HCT116 (cell line): Measurements from ENCODE around the gene DNAJC16. TPM values are rescaled to one million over a fixed set of nuclear protein-coding genes. Genes with fewer than 3 reads are reported as not detected.

ENCODE experiments used
- ATAC-seq: fragments of 200-7000 bp; cut with Tn5 transposase; 2 replicates; pipeline ENCODE4 v1.9.1; 2020; ENCODE audit warnings: mild to moderate bottlenecking, moderate library complexity
- BruUV-seq: library from RNA; stranded (reverse); fragments of 400-500 nt; replicated peaks from 2 replicates; lab custom pipeline; 2021; lab: Mats Ljungman, UMichigan
- CTCF ChIA-PET: fragments of 300-600 bp; sonication (Branson Sonifier 250); formaldehyde crosslinking; loops from one replicate; lab custom pipeline; 2021; ENCODE audit warnings: antibody characterized with exemption; lab: Charles Lee
- POLR2A ChIA-PET: fragments of 300-600, 350-600 bp; sonication (Branson Sonifier 250); formaldehyde crosslinking; loops from one replicate; lab custom pipeline; 2021; ENCODE audit warnings: antibody characterized with exemption; lab: Charles Lee
- RAD21 ChIA-PET, 2 experiments: fragments of 300-600 bp; sonication (Branson Sonifier 250); formaldehyde crosslinking; loops; one replicate each; lab custom pipeline; 2023; ENCODE audit warnings: low total read pairs in 2 of 2; ENCODE audit not compliant: uncharacterized antibody in 2 of 2, unreplicated experiment in 2 of 2, low non-redundant PET in 1 of 2; lab: Charles Lee
- DNase-seq: peaks from one replicate; pipeline ENCODE4 v3.0.0-alpha.2; 2010; ENCODE audit warnings: low read depth, low spot score
- H2AFZ ChIP-seq: fragments of 200-600 bp; shearing (Covaris generic), sonication (generic); 2 replicates; pipeline ENCODE4 v1.6.1; 2017; ENCODE audit warnings: low read depth, mixed run types, mixed read lengths, antibody characterized with exemption, low read length; ENCODE audit not compliant: poor library complexity, severe bottlenecking
- H3K27ac ChIP-seq: 2 replicates; pipeline ENCODE4 v1.5.1; 2012; ENCODE audit warnings: low read depth, low read length
- H3K27me3 ChIP-seq: fragments of 200-600 bp; sonication (generic); 2 replicates; pipeline ENCODE4 v1.6.1; 2016; ENCODE audit warnings: mixed run types, low read length, mixed read lengths; ENCODE audit not compliant: insufficient read depth
- H3K36me3 ChIP-seq, 2 experiments: fragments of 200-500 bp in 1 of 2; fragments of 200-600 bp in 1 of 2; sonication (Bioruptor generic) in 1 of 2; sonication (generic) in 1 of 2; 2 replicates each; pipeline versions ENCODE4 v1.5.1 to v1.6.1; 2014 to 2016; ENCODE audit warnings: low read length in 2 of 2, inconsistent platforms in 1 of 2, mixed read lengths in 1 of 2, mixed run types in 1 of 2; ENCODE audit not compliant: insufficient read depth in 2 of 2, control insufficient read depth in 1 of 2
- H3K4me1 ChIP-seq, 2 experiments: fragments of 200-600 bp in 1 of 2; sonication (generic) in 1 of 2; 2 replicates each; pipeline versions ENCODE4 v1.5.1 to v1.6.1; 2012 to 2017; ENCODE audit warnings: low read length in 2 of 2, inconsistent platforms in 1 of 2, mild to moderate bottlenecking in 1 of 2, mixed read lengths in 1 of 2, mixed run types in 1 of 2, moderate library complexity in 1 of 2; ENCODE audit not compliant: insufficient read depth in 2 of 2, control insufficient read depth in 1 of 2
- H3K4me2 ChIP-seq: fragments of 200-600 bp; sonication (generic); 2 replicates; pipeline ENCODE4 v1.6.1; 2017; ENCODE audit warnings: mixed run types, low read length, mixed read lengths
- H3K4me3 ChIP-seq, 2 experiments: fragments of 200-600 bp in 1 of 2; sonication (generic) in 1 of 2; replicated peaks in 1 of 2; 2 replicates each; pipeline ENCODE4 v1.5.1; 2011 to 2016; ENCODE audit warnings: low read length in 2 of 2, control low read depth in 1 of 2, low read depth in 1 of 2, mild to moderate bottlenecking in 1 of 2, mixed read lengths in 1 of 2, mixed run types in 1 of 2
- H3K79me2 ChIP-seq: fragments of 200-600 bp; sonication (generic); 2 replicates; pipeline ENCODE4 v1.6.1; 2017; ENCODE audit warnings: mild to moderate bottlenecking, mixed run types, low read length, moderate library complexity, mixed read lengths; ENCODE audit not compliant: insufficient read depth
- H3K9ac ChIP-seq: fragments of 200-600 bp; sonication (generic); 2 replicates; pipeline ENCODE4 v1.6.1; 2016; ENCODE audit warnings: low read length, mixed read lengths
- H3K9me2 ChIP-seq: fragments of 200-600 bp; sonication (generic), shearing (Covaris generic); 2 replicates; pipeline ENCODE4 v1.6.1; 2017; ENCODE audit warnings: mixed run types, mild to moderate bottlenecking, moderate library complexity; ENCODE audit not compliant: insufficient read depth
- H3K9me3 ChIP-seq, 2 experiments: fragments of 200-500 bp in 1 of 2; fragments of 200-600 bp in 1 of 2; sonication (Bioruptor generic) in 1 of 2; sonication (generic) in 1 of 2; 2 replicates each; pipeline ENCODE4 v1.6.1; 2014 to 2017; ENCODE audit warnings: low read length in 2 of 2, mixed read lengths in 2 of 2, inconsistent platforms in 1 of 2, low read depth in 1 of 2, mild to moderate bottlenecking in 1 of 2, mixed run types in 1 of 2, moderate library complexity in 1 of 2; ENCODE audit not compliant: control insufficient read depth in 1 of 2, insufficient read depth in 1 of 2
- H4K20me1 ChIP-seq: fragments of 200-600 bp; sonication (generic), shearing (Covaris generic); 2 replicates; pipeline ENCODE4 v1.6.1; 2017; ENCODE audit warnings: mixed run types, mild to moderate bottlenecking, moderate library complexity; ENCODE audit not compliant: insufficient read depth
- CBX3 ChIP-seq: IDR thresholded peaks from 2 replicates; pipeline ENCODE4 v1.6.1; 2012; ENCODE audit warnings: low read depth
- CEBPB ChIP-seq: IDR thresholded peaks from 2 replicates; pipeline ENCODE4 v1.6.1; 2012; ENCODE audit warnings: low read depth
- EGR1 ChIP-seq: IDR thresholded peaks from 2 replicates; pipeline ENCODE4 v1.6.1; 2012; ENCODE audit warnings: low read depth
- EZH2 ChIP-seq: fragments of 200-600 bp; sonication (generic); IDR thresholded peaks from 2 replicates; pipeline ENCODE4 v1.6.1; 2017; ENCODE audit warnings: antibody characterized with exemption, mixed run types
- FOSL1 ChIP-seq: IDR thresholded peaks from 2 replicates; pipeline ENCODE4 v1.6.1; 2012; ENCODE audit warnings: low read depth
- JUND ChIP-seq: IDR thresholded peaks from 2 replicates; pipeline ENCODE4 v1.6.1; 2012
- MAX ChIP-seq: IDR thresholded peaks from 2 replicates; pipeline ENCODE4 v1.6.1; 2012
- POLR2AphosphoS5 ChIP-seq: IDR thresholded peaks from 2 replicates; pipeline ENCODE4 v1.6.1; 2011; ENCODE audit warnings: mild to moderate bottlenecking, low read depth, low read length, moderate library complexity
- RAD21 ChIP-seq: IDR thresholded peaks from 2 replicates; pipeline ENCODE4 v1.6.1; 2012; ENCODE audit warnings: low read depth, mild to moderate bottlenecking
- REST ChIP-seq: IDR thresholded peaks from 2 replicates; pipeline ENCODE4 v1.6.1; 2012; ENCODE audit warnings: low read depth
- SRF ChIP-seq: IDR thresholded peaks from 2 replicates; pipeline ENCODE4 v1.6.1; 2012; ENCODE audit warnings: low read depth
- TCF7L2 ChIP-seq: IDR thresholded peaks from 2 replicates; pipeline ENCODE4 v1.7.0; 2011; ENCODE audit warnings: borderline replicate concordance, inconsistent platforms; ENCODE audit not compliant: insufficient read depth, insufficient read length; ENCODE audit errors: extremely low read depth
- YY1 ChIP-seq: IDR thresholded peaks from 2 replicates; pipeline ENCODE4 v1.6.1; 2011; ENCODE audit warnings: low read length, low read depth, moderate library complexity, mild to moderate bottlenecking; ENCODE audit not compliant: insufficient replicate concordance; ENCODE audit errors: extremely low read depth
- ZFX ChIP-seq: fragments of 450-650 bp; IDR thresholded peaks from 2 replicates; pipeline ENCODE4 v1.6.1; 2017
- intact Hi-C: fragments of 100-400 bp; cut with micrococcal nuclease; formaldehyde crosslinking; loops from 2 replicates; pipeline ENCODE4 v1.10.0; 2022
- total RNA-seq: library from RNA; stranded (reverse); gene quantifications from one replicate; pipeline ENCODE4 v1.2.1, GENCODE V29; 2021; ENCODE audit not compliant: unreplicated experiment
- TF ChIP-seq, protein P1 (sequence below): IDR thresholded peaks from 2 replicates; pipeline ENCODE4 v1.6.1; 2011; ENCODE audit warnings: mild to moderate bottlenecking, low read length, moderate library complexity; ENCODE audit not compliant: insufficient replicate concordance; ENCODE audit errors: extremely low read depth
- TF ChIP-seq, protein P2 (sequence below): IDR thresholded peaks from 2 replicates; pipeline ENCODE4 v1.6.1; 2012

Gene DNAJC16
- total RNA-seq, 1 experiment from 2014 or later = 20.6 TPM

GRCh38 chr1:15515022-15515663, 11.5 kb upstream of the DNAJC16 start:
- no peak overlapping the region for H3K27ac ChIP-seq

More at GRCh38 chr1:15515022-15515663, 11.5 kb upstream of the DNAJC16 start:
- Histone ChIP-seq H3K9me2 (no peaks in the 10 kb centered on the region), H3K36me3 (peaks cover 2 to 5% of the 10 kb centered on the region in 2 experiments; a peak in 1 of 4 replicates), H4K20me1 (no peaks in the 10 kb centered on the region), H3K9ac (no peak overlapping the region), H3K4me3 (no peak overlapping the region), H3K4me2 (no peak overlapping the region), H3K27me3 (no peaks in the 10 kb centered on the region), H3K4me1 (no peaks in the 10 kb centered on the region), H3K79me2 (no peaks in the 10 kb centered on the region), H2AFZ (no peak overlapping the region), H3K9me3 (no peaks in the 10 kb centered on the region)
- ATAC-seq (no peak), DNase-seq (no peak)
- ChIA-PET RAD21 (no interaction called here), CTCF (no interaction called here), POLR2A (no interaction called here)
- intact Hi-C loops = no loop called here
- BruUV-seq = no TSS peak
- TF ChIP-seq ZFX (no peak), EZH2 (no peak), MAX (no peak), YY1 (no peak), FOSL1 (no peak), TCF7L2 (no peak), CBX3 (no peak), JUND (no peak), REST (no peak), EGR1 (no peak), RAD21 (no peak), SRF (no peak), POLR2AphosphoS5 (no peak), CEBPB (no peak)
- TF ChIP-seq, protein P1, sequence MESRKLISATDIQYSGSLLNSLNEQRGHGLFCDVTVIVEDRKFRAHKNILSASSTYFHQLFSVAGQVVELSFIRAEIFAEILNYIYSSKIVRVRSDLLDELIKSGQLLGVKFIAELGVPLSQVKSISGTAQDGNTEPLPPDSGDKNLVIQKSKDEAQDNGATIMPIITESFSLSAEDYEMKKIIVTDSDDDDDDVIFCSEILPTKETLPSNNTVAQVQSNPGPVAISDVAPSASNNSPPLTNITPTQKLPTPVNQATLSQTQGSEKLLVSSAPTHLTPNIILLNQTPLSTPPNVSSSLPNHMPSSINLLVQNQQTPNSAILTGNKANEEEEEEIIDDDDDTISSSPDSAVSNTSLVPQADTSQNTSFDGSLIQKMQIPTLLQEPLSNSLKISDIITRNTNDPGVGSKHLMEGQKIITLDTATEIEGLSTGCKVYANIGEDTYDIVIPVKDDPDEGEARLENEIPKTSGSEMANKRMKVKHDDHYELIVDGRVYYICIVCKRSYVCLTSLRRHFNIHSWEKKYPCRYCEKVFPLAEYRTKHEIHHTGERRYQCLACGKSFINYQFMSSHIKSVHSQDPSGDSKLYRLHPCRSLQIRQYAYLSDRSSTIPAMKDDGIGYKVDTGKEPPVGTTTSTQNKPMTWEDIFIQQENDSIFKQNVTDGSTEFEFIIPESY = no peak
- TF ChIP-seq, protein P2, sequence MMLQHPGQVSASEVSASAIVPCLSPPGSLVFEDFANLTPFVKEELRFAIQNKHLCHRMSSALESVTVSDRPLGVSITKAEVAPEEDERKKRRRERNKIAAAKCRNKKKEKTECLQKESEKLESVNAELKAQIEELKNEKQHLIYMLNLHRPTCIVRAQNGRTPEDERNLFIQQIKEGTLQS = no peak
